Middle frontal gyrus (tissue), 1 donor: ENCODE data around the gene CYB561D2.
"Not testable (repeated sequence)": the region's sequence is repeated elsewhere in the genome, so short reads cannot be mapped to it uniquely, and the experiment has no call there.

ENCODE experiments used
- DNase-seq: peaks from one replicate; pipeline ENCODE4 v3.0.0-alpha.2; 2015; ENCODE audit warnings: low spot score; ENCODE audit errors: extremely low spot score

Gene CYB561D2, protein sequence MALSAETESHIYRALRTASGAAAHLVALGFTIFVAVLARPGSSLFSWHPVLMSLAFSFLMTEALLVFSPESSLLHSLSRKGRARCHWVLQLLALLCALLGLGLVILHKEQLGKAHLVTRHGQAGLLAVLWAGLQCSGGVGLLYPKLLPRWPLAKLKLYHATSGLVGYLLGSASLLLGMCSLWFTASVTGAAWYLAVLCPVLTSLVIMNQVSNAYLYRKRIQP

DNA sequence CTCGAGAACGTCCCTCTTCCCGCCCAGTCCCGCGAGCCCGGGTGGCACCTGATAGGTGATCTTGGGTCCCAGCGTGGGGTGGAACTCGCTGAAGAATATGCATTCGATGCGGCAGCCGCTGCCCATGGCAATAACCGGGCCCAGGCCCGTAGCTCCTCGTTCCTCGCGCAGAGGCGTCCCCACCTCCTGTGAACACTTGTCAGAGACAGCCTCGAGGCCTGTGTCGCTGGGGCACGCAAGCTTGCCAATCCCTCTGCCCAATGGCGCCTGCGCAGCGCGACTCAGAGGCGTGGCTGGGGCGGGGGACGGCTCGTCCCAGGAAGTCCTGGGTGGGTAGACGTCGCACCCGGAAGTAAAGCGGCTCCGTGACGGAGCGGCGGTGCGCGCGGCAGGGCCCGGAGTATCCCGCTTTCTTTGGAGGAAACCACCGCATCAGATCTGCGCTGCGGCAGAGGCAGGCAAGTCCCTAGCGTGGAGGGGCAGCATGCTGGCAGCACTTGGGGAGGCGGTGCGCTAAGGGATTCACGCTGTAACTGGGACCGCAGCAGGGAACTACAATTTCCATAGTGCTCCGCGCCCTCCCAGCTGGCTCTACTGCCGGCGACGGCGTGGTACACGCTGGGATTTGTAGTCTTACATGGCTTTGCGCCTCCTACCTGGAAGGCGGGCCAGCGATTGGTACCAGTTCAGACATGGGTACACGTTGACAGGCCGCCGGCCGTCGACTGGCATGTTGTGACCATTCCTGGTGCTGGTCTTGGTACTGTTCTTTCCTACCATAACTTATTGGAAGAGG is at the start of gene CYB561D2, which contains the start of gene NPRL2:
Gene CYB561D2 (plus strand): TSS at position 336 of the 796 bp plus-strand sequence. CDS start 572 bp downstream, outside the sequence.
Gene NPRL2 (minus strand): TSS at position 249 of the 796 bp plus-strand sequence. CDS start 123 bp downstream, at position 126.
- peak; percentile 93 for DNase-seq

DNA sequence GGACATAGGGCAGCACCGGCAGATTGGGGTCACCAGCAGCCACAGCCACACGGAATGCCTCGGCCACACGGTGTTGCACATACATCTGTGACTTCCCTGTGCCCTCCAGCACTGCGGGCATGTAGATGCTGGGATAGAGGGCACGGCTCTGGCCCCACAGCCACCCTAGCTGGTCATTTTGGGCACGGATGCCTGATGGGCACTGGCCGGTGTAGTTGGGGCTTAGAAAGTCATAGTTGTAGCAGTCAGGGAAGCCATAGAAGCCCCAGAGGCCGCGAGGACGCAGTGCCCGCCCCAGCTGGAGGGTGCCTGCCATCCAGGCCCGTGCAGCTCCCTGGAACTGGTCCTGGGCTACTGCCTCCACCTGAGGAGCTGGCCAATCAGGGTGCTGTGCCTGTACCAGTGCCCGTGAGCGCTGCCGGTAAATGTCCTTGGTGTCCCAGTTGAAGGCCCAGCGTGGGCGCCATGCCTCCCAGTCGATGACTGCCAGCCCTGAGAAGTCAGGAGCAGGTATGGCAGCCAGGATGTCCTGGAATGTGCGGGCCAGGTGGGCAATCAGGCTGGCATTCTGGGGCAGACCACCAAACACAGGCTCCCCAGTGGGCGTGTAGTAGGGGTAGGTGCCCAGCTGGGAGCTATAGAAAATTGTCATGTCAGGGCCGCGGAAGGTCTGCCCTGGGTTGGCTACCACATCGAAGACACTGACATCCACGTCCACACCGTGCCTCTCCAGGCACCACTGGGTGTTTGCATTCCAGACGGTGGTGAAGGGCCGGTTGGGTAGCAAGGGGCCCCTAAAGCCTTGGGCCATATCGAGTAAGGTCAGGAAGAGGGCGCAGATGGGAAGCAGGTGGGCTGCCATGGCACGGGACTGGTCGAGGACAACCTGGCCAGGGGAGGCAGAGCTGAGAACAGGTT is 48.3 kb upstream of the CYB561D2 start:
- no peak for DNase-seq

DNA sequence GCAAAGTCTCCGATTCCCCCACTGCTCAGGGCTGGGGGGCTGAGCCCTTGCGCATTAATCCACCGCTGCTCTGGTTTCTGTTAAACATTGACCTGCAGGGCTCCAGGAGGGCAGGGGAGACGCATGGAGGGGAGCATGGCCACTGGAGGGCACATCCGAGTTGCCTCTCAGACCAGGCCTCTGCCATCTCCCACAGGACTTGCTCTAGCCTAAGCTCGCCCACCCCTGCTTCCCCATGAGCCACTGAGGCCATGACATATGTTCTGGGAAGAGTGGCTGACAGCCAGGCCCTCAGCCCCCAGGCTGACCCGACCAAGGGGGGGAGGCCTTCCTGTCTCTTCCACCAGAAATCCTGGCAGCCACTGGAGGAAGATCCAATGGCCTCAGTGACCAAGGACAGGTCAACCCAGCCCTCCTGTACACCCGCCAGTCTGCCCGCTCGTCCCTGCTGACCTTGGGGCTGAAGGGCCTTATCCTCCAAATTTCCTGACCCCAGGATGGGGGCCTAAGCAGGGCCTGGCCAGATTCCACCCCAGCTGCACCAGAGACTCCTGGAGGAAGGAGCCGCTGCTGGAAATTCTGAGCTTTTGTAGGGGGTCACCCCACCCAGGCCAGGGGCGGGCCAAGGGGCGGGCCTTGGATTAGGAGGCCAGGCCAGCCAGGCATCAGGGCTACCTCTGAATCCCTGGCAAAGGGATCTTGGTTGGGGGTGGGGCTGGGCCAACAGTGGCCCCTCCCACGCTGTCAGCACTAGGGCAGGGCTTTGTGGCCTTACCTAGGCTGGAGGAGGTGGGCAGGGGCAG is 47.4 kb upstream of the CYB561D2 start, which contains the start of gene HYAL1:
Gene HYAL1 (minus strand): TSS at position 562 of the 803 bp plus-strand sequence. CDS start 618 bp downstream, outside the sequence.
- DNase-seq, result no peak

DNA sequence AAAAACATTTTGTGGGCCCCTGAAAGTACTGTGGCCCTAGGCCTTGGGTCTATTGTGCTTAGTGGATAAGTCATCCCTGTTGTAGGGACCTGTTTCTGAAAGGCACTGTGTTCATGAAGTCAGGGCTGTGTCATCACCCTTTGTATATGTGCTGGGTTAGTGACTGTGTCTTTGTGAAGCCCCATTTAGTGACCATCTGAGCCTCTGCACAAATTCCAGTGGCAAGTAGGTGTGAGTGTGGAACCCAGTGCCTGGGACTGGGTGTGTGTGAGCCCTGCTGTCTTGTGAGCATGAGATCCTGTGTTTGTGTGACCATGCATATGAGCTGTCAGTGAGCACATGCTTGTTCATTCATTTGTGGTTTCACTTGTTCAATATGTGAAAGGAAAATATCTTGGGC is 46.1 kb upstream of the CYB561D2 start:
- DNase-seq, result no peak

DNA sequence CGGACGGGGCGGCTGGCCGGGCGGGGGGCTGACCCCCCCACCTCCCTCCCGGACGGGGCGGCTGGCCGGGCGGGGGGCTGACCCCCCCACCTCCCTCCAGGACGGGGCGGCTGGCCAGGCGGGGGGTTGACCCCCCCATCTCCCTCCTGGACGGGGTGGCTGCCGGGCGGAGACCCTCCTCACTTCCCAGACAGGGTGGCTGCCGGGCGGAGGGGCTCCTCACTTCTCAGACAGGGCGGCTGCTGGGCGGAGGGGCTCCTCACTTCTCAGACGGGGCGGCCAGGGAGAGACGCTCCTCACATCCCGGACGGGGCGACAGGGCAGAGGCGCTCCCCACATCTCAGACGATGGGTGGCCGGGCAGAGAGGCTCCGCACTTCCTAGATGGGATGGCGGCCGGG is 38.6 kb upstream of the CYB561D2 start:
- not testable (repeated sequence) for DNase-seq

DNA sequence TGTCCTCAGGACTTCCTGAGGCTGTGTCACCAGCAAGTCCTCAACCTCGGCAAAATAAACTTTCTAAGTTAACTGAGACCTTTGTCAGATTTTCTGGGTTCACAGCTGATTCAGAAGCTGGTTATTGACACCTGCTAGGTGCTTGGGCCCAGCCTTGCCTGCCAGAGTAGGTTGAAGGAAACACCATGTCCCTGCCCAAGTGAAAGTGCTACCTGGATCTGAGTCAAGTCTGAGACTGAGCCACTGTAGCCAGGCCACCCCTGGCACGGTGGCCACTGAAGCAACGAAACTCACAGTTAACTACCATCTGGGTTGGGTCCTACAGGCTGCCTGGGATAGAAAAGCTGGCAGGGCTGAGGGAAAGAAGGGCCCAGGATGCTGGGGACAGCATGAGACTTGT is 36.3 kb upstream of the CYB561D2 start:
- DNase-seq, result no peak

DNA sequence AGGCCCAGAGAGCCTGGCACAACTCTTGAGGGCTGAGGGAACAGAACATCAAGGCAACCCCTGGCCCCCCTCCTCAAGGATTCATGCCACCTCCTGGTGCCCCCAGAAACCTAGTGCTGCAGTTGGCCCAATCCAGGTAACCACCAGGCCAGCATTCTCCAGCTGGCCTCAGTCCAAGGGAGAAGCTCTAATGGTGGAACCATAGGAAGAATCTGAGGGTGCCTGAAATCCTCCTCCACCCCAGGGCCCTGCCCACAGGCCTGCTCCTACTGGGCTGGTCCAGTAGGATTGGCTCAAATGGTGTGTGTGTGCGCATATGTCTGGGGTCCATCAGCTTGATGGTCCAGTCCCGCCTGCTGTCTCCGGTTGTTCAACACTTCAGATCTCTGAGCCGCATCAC is 35.8 kb upstream of the CYB561D2 start:
- DNase-seq, result no peak

DNA sequence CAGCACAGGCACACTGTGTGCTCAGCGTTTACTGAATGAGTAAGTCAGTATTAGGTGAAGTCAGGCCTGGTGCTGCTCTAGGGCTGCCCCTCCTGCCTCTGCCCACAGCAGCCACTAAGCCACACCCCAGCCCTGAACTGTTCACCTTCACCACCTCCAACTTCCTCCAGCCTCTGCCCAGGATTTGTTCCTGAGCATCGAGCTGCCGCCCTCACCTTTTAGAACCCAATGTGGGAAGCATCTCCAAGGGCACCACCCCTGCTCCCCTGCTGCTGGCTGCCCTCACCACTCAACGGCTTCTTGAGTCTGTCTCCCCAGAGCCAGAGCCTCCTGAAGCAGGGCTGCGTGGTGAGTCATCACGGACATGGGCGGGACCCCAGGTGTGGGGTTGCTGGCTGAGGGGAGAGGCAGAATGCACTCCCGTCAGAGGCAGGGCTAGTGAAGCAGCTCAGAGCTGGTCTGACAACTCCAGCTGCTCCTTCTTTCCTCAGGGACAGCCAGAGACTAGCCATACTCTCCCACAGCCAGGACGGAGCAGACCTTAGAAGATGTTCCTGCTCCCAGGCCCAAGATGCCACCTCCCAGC is 33.9 kb upstream of the CYB561D2 start:
- DNase-seq, result no peak

DNA sequence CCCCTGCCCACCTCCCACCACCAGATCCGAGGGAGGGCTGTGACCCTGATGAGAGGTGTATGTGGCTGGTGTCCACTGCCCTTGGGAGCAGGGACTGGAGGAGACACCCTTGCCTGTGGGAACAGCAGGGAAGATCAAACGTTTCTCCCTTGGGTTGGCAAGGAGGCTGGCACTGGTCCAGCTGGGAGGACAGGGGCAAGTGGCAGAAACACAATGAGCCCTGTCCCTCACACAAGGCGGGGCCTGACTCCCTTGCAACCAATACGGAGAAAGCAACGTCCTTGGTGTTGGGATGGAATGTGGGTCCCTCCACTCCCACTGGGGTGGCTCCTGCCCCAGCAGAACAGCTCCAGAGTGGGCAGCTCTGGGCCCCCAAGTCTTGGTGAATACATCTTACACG is 33.4 kb upstream of the CYB561D2 start:
- no peak for DNase-seq

DNA sequence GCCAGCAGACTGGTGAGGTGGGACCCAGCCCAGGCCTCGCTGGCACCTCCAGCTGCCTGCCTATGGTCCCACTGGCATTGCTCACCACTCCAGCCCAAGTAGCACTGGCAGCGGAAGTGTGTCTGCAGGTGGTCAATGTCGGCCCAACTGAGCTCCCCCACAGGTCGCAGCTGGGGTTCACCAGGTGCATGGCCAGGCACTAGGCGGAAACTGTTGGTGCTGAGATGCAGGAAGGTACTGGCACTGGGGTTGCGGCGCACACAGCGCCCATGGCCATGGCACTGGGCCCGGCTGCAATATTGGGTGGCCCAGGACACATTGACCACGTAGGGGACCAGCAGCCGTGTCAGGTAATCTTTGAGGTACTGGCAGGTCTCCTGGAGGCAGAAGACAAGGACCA is 32.5 kb upstream of the CYB561D2 start:
- no peak for DNase-seq

DNA sequence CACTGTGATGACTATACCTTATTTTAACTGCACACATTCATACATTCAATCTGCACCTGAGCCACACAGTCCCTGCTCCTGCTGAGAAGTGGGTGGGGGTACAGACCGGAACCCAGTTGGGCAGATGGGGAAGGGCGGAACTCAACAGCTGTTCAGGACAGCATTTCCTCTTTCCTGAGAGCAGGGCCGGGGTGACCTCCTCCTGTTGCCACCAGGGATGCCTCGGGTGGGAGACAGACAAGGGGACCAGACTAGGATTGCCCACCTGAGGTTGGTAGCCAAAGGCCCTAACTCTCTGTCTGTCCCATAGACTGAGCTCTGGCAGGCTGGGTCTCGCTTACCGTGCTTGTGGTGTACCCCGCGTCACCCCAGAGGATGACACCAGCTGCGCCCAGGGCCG is 32.0 kb upstream of the CYB561D2 start:
- DNase-seq, result no peak

DNA sequence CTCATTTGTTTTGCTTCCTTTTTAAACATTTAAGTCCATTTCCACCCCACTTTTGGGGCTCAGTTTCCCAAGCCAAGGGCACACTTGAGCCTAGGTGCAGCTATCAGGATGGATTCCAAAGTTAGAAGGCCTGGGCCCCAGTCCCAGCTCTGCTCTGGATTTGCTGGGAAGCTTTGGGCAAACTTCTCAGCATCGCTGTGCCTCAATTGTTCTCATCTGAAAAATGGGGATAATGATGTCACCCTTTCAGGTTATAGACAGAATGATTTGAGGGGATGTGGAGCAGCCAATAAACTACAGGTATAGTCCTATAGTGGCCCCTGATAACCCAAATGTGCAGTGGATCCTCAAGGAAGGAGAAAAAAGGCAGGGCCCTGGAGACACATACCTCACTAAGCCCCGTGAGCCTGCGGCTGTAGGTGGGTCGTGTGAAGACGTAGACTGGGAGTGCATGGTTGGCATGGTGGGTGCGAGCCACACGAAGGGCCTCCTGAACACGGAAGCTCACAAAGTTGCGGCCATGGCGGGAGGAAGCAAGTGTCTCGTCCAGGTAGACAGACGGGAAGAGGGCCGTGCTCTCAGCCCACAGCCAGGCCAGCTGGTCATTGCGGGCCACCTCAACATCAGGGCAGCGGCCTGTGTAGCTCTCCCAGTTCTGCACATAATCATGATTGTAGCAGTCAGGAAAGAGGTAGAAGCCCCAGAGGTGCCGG is 31.3 kb upstream of the CYB561D2 start:
- no peak for DNase-seq

DNA sequence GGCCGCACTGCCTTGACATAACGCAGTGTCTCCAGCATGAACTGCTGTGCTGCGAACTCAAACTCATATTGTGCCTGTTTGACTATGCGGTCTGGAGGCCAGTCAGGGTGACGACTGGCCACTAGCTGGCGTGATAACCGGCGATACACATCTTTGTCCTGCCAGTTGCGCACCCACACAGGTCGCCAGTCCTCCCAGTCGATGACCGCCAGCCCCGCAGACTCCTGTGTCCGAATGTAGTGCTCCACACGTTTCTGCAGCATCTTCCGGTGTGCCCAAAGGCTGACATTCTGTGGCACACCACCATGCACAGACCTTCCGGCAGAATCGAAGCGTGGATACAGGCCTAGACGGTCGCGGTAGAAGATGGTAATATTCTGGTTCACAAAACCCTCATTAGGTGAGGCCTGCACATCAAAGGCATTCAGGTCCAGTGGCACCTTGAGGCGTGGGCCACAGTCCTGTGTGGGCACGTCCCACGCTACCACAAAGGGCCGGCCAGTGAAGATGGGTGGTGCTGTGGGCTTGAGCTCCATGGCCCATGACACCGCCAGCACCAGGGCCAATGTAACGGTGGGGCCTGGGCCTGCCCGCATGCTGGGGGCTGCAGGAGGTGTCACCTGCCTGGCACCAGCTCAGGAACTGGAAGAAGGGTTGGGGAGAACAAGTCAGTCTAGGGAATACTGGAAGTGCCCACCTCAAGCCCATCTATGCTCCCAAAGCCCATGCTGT is 30.6 kb upstream of the CYB561D2 start:
- no peak for DNase-seq

DNA sequence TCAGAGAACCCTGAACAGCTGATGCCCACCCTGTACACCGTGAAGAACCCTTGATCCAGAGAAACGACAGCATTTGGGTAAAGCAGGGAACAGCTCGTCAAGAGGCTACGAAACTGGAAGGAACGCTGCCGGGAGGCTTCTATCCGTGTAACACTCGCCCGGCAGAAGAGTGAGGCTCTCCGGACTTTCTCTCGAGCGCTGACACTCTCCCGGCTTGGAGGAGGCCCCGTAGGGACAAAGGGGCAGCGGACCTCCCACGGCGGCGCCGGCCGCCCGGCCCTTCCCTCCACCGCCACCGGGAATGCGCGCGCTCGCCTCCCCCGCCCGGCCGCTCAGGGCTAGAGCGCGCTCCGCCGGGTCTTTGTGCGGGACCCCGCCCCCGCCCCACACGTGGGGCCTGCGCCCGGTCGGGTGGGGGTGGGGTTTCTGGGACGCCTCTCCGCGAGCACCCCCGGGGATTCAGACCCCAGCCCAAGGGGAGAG is 29.8 kb upstream of the CYB561D2 start:
- peak; percentile 56 for DNase-seq

DNA sequence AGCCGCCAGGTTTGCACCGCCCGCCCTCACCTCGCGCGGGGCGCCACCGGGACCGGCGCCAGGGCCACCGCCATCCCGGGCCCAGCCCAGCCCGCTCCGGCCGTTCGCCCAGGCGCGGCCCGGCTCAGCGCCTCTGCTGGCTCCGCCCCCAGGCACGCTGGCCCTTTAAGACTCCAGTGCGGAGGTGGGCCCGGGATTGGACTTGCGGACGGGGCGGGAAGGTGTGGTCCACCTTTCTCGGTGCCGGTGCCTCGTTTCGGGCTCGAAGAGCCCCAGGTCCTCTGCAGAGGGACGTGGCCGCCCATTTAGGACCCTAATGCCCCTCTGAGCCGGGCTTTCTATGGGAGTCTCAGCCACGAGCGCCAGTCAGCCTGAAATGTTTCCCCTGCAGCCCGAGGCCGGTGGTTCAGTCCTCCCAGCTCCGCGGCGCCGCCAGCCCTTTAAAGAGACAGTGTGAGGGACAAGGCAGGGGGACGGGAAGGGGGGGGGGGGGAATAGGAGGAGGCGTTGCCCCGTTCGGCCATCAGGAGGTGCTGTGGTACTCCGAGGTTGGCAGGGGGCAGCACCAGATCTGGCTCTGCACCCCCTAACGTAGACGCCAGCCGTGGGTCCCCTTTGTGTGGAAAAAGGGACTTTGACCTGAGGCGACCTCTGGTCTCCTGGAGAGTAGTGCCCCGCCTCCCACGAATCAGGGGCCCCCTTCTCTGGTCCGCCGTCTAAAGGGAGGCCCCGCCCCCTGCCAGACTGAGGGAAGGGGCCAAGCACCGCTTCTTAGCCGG is 29.1 kb upstream of the CYB561D2 start:
- peak; percentile 81 for DNase-seq

DNA sequence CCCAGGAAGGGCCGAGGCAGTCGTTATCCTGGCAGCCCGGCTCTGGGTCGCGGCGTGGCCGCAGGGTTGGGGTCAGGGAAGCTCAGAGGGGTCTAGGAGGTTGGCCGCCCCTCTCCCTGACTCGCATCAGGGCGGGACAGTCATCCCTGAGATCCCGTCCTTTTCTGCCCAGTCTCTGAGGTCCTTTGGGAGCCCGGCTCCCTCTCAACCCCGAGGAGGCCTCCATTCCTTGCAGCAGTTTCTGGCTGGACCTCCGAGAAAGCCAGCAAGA is 28.6 kb upstream of the CYB561D2 start:
- no peak for DNase-seq

DNA sequence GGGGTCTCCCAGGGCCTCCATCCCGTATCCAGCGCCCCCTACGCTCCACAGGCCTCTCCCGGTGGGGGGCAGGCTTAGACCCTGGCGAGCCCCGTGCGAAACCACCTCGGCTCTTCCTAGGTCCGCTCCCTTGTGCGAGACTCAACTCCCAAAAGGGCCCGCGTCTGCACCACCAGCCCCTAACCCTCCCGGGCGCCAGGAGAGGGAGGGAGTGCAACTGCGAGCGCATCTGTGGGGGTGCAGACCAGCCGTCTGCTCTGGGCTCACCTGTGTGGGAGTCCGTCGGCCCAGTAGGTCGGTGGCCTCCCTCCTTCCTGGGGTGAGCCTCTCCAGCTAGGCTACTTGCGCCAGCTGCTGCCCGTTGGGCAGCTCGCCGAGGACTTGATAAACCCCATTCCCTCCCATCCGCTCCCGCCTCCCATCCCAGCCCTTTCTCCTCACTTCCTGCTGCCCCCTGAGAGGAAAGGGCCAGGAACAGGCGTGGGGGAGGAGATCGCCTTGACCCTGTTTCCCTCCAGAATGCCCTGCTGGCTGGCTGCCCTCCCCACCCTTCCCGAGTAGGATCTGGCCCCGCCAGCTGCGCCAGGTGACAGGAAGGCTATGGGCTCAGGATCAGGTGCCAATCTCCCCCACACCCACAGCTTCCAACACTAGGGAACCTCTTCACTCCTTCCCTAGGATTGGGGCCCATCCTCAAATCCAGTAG is 28.1 kb upstream of the CYB561D2 start, which contains the start of gene HYAL2:
Gene HYAL2 (minus strand): TSS at position 360 of the 706 bp plus-strand sequence. CDS start 2,256 bp downstream, outside the sequence.
- DNase-seq, result no peak
